ENCODE measurements around the gene ORC1. TPM values are rescaled to one million over a fixed set of nuclear protein-coding genes. Genes with fewer than 3 reads are reported as not detected.

ORC1 gene
- total and polyA plus RNA-seq, 2 experiments from 2014 or later: 15.1 to 55.0 TPM

DNA sequence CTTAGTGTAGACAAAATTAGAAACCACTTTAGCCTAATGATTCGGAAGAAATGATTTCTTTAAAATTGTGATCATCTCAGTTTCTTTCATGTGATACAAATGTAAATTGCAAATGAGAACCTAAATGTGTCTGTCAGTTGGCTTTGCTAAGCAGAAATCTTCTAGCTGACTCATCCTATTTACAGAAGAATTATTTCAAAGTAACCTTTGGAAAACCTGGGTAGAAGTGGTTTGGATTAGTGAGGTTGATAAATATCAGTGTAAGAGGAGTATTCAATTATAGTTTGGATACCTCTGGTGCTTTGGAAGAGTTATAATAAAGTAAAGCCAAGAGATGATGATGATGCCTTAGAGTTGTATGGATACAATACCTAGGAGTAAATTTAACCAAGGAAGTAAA is 75.6 kb downstream of the ORC1 start:
- Mint-ChIP-seq H3K27me3 (ENCODE audit: insufficient read depth, low read depth, poor library complexity) (peaks cover 7% of the 10 kb centered on the region), H3K4me3 (no peak overlapping the region), H3K27ac (peak overlapping the region; percentile 44; the same call in 1 of the 2 replicates), H3K36me3 (ENCODE audit: low read depth) (0 out of 3 replicates have a peak, but pooled peaks cover 3% of the 10 kb centered on the region), H3K9me3 (no peaks in the 10 kb centered on the region; the same call in 2 of the 3 replicates), H3K4me1 (peaks cover 14% of the 10 kb centered on the region)
- H3K4me1 ChIP-seq (ENCODE audit: insufficient read depth): no peaks in the 10 kb centered on the region
- H4K20me1 ChIP-seq (replicated peaks; ENCODE audit: insufficient read depth): no peaks in the 10 kb centered on the region
- H3K27ac ChIP-seq (ENCODE audit: low read depth): no peak overlapping the region
- no peak overlapping the region for H3K4me2 ChIP-seq
- no peak overlapping the region for H2AFZ ChIP-seq
- no peak overlapping the region for H3K4me3 ChIP-seq
- DNase-seq (ENCODE audit: low spot score) (no peak), ATAC-seq (no peak)
- no peak for TF ChIP-seq EZH2 (IDR thresholded peaks at IDR 0.05; ENCODE audit: low read depth, unreplicated experiment)
- no peak for TF ChIP-seq NANOG (IDR thresholded peaks at IDR 0.05; ENCODE audit: borderline replicate concordance)
- no peaks in the 10 kb centered on the region for H3K79me2 ChIP-seq (replicated peaks; ENCODE audit: insufficient read depth)
- no peaks in the 10 kb centered on the region for H3F3A ChIP-seq (replicated peaks; ENCODE audit: low read depth)
- H3K36me3 ChIP-seq (ENCODE audit: insufficient read depth): no peaks in the 10 kb centered on the region
- no peaks in the 10 kb centered on the region for H3K9me2 ChIP-seq (ENCODE audit: insufficient read depth)
- no peaks in the 10 kb centered on the region for H3K27me3 ChIP-seq (ENCODE audit: insufficient read depth)

- Mint-ChIP-seq H3K4me3 (no peak overlapping the region), H3K27ac (no peak overlapping the region), H3K9me3 (no peaks in the 10 kb centered on the region; the same call in 2 of the 3 replicates), H3K4me1 (peaks cover 11% of the 10 kb centered on the region), H3K36me3 (ENCODE audit: low read depth) (peaks cover 9% of the 10 kb centered on the region; the same call in 1 of the 3 replicates), H3K27me3 (ENCODE audit: insufficient read depth, low read depth, poor library complexity) (peaks cover 3% of the 10 kb centered on the region)
- Histone ChIP-seq H2AFZ (no peak overlapping the region), H3K4me2 (no peak overlapping the region), H3K9me2 (ENCODE audit: insufficient read depth) (no peaks in the 10 kb centered on the region), H3F3A (replicated peaks; ENCODE audit: low read depth) (no peaks in the 10 kb centered on the region), H4K20me1 (replicated peaks; ENCODE audit: insufficient read depth) (no peaks in the 10 kb centered on the region), H3K36me3 (ENCODE audit: insufficient read depth) (no peaks in the 10 kb centered on the region), H3K79me2 (replicated peaks; ENCODE audit: insufficient read depth) (no peaks in the 10 kb centered on the region), H3K27ac (ENCODE audit: low read depth) (no peak overlapping the region), H3K27me3 (ENCODE audit: insufficient read depth) (no peaks in the 10 kb centered on the region), H3K4me3 (no peak overlapping the region), H3K4me1 (ENCODE audit: insufficient read depth) (no peaks in the 10 kb centered on the region)
- DNase-seq (ENCODE audit: low spot score): no peak
- no peak for TF ChIP-seq ZNF462 (CRISPR knock-in tag; IDR thresholded peaks at IDR 0.05)
- TF ChIP-seq STAT1 (IDR thresholded peaks at IDR 0.05; ENCODE audit: unreplicated experiment): no peak
- no peak for TF ChIP-seq REST (IDR thresholded peaks at IDR 0.05; ENCODE audit: unreplicated experiment)
- no peak for TF ChIP-seq ZNF331 (CRISPR knock-in tag; IDR thresholded peaks at IDR 0.05; ENCODE audit: low read depth)
- no peak for TF ChIP-seq CTCF (conservative IDR thresholded peaks at IDR 0.05; ENCODE audit: low read depth in 2 of 2)
- ATAC-seq: no peak
Observed at GRCh38 chr1:52325786-52326185, 78.4 kb downstream of the ORC1 start.

All from GM23338 (cell line).